HepG2 (cell line): ENCODE data around the gene TLX3.

ENCODE experiments used
- EZH2 ChIP-seq: conservative IDR thresholded peaks from 2 replicates; pipeline ENCODE4 v1.6.1; 2012; ENCODE audit warnings: mild to moderate bottlenecking, low read depth, low read length, moderate library complexity
- GABPB1 ChIP-seq: IDR thresholded peaks from 2 replicates; pipeline ENCODE4 v1.6.1; 2016; ENCODE audit warnings: mild to moderate bottlenecking, missing genetic modification reagents, moderate library complexity, missing compliant biosample characterization
- GTF2F1 ChIP-seq: fragments of 150-350 bp; IDR thresholded peaks from 2 replicates; pipeline ENCODE4 v1.6.1; 2014; ENCODE audit warnings: low read length
- PCBP1 ChIP-seq: fragments of 200-400 bp; formaldehyde crosslinking; IDR thresholded peaks from 2 replicates; pipeline ENCODE4 v1.6.1; 2017; ENCODE audit warnings: mild to moderate bottlenecking, low read depth, low read length, borderline replicate concordance
- SMC3 ChIP-seq: IDR thresholded peaks from 2 replicates; pipeline ENCODE4 v1.6.1; 2011; ENCODE audit warnings: low read length, improper control_type of control experiment

- TF ChIP-seq GABPB1 (CRISPR knock-in tag) (no peak), EZH2 (no peak), SMC3 (no peak), PCBP1 (no peak), GTF2F1 (no peak)
These were observed 6.8 kb downstream of the TLX3 start for GRCh38 chr5:171315925-171316257.
